Uterine smooth muscle cell (primary cell): ENCODE results near the gene ZSCAN21. TPM values are rescaled to one million over a fixed set of nuclear protein-coding genes. Genes with fewer than 3 reads are reported as not detected.

Source experiments
- total RNA-seq: library from RNA; depleted of rRNA; stranded (reverse); fragments of >200 nt; gene quantifications from 2 replicates; pipeline ENCODE4 v1.2.3, GENCODE V29; 2014

Gene ZSCAN21
- total RNA-seq = 9.5 and 13.1 TPM in 2 replicates

DNA sequence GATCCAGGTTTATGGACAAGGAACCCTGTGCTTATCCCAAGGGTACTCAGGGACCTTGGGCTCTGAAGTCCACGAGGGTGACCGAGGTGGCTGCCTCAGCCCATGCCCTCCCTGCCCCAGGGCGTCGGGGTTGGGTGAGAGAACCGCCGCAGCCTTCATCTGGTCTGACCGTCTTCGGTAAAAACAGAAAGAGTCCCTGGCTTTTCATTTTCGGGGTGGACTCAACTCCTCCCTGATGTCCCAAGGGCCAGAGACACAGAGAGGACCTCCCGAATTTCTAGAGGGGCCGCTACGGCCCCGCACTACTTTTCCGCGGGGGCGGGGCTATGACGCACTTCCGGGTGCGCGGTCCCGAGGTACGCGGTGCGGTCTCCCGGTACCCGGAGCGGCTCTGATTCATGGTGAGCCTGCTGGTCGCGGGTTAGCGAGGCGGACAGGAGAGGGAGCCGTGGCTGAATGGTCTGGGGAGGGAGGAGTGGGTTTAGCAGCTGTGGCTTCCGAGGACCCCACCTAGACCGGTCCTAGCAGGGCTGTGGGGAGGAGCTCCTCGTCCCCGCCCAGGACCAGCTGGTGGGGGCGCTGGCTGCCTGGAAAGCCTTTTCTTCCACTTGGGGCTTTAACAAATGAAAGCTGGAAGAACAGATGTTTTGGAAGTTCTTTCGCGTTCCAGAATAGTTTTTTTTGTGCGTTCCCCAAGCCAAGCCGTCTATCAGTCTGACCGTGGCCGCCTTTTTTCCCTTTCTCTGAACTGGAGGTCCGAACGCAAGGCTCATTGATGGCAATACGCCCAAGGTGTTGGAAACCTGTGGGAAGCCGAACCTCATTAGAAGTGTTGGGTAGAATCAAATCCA is at the start of gene ZSCAN21:
Gene ZSCAN21 (plus strand): TSS at position 334 of the 851 bp plus-strand sequence. CDS start 7,233 bp downstream, outside the sequence.

DNA sequence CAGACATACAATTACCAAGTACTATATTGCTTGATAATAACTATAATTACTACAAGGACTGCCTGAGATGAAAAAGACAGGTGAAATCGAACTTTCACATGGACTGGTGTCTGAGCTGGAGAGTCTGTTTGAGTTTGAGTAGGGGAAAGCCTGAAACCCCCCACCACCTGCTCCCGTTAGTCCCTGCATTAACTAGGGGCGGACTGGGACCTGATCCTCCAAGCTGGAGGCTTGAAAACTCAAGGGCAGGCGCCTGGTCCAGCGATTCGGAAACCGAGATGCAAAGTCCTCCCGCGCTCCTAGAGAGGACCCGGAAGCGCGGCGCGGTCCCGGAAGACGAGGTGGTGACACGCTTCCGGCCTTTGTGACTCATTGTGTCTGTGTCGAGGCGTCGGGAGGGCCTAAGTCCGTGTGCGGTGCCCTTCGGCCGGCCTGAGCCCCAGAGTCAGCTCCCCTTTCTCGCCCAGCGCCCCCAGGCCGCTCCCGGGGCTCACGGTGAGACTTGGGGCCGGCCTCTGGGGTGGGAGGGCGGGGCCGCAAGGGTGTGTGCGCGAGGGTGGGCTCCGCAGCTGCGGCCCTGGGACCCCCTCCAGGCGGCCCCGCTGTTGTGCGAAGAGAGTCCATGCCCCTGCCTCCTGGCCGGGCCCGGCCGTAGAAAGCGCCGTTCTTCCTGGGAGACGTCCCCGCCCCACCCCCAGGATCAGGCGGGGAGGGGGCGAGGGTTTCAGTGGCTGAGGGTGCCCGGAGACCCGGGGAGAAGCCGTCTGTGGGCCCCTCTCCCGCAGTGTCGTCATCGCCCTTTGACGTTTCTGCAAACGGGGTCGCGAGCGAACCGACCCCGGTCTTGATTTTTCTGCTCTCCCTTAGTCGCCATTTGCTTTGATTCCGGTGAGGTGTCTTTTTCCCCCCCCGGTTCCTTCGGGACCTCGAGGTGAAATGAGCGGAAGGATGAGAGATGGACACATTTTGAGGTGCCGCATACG is 34.1 kb upstream of the ZSCAN21 start, which contains the start of gene ZKSCAN1:
Gene ZKSCAN1 (plus strand): TSS at position 365 of the 983 bp plus-strand sequence. CDS start 7,911 bp downstream, outside the sequence.

DNA sequence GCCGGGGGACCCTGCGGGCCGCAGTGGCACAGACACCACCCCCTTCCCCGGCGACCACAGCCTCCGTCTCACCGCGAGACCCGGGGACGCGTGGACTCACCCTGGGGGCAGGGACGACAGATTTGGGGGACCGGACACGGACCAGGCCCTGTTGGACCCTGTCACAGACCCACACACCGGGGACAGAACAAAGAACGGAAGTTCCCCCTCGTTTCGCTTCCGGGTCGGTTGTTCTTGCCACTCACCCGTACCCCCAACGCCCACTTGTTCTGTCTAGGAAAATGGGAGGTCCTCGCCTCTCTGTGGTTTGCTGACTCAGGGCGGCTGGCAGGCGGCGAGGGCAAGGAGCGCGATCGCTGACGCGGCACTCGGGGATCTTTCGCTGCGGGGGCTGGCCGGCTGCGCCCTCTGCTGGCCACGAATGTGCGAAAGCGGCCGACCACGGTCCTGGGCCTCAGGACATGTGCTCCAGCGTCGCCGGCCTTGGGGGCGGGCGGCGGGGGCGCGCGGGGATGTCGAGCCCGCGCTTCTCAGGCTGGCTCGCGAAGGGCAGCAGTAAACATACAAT is 32.0 kb downstream of the ZSCAN21 start, which contains the start of gene ZNF3:
Gene ZNF3 (minus strand): TSS at position 189 of the 568 bp plus-strand sequence. CDS start 4,366 bp downstream, outside the sequence.

DNA sequence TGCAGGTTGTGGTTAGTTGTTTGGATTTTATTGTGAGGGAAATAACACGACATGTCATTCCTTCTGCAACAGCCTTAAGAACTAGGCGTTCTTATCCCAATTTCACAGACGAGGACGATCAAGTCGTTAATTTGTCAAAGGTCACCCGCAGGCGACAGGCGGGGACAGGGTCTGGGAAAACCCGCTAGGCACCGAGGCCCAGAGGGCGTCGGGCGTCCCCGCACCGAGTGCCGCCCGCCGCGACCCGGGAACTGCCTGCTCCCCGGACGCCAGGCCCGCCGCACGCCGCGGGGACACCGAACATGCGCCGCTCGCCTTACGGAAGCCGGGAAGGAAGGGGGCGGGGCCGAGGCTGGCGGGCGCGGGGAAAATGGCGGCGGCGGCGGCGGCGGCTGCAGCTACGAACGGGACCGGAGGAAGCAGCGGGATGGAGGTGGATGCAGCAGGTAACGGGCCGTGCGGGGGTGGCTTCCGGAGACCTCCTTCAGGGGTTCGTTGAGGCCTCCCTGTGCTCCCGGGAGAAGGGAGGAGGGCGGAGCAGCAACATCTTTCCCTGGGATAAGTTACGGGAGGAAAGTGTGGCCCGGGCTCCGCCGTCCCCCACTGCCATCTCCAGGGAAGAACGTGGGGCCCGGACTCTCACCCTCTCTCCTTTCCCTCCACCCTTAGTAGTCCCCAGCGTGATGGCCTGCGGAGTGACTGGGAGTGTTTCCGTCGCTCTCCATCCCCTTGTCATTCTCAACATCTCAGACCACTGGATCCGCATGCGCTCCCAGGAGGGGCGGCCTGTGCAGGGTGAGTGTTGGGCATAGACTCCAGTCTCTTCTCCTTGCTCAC is 39.3 kb downstream of the ZSCAN21 start, which contains the start of gene COPS6:
Gene COPS6 (plus strand): TSS at position 349 of the 837 bp plus-strand sequence. CDS start 22 bp downstream, at position 371.

DNA sequence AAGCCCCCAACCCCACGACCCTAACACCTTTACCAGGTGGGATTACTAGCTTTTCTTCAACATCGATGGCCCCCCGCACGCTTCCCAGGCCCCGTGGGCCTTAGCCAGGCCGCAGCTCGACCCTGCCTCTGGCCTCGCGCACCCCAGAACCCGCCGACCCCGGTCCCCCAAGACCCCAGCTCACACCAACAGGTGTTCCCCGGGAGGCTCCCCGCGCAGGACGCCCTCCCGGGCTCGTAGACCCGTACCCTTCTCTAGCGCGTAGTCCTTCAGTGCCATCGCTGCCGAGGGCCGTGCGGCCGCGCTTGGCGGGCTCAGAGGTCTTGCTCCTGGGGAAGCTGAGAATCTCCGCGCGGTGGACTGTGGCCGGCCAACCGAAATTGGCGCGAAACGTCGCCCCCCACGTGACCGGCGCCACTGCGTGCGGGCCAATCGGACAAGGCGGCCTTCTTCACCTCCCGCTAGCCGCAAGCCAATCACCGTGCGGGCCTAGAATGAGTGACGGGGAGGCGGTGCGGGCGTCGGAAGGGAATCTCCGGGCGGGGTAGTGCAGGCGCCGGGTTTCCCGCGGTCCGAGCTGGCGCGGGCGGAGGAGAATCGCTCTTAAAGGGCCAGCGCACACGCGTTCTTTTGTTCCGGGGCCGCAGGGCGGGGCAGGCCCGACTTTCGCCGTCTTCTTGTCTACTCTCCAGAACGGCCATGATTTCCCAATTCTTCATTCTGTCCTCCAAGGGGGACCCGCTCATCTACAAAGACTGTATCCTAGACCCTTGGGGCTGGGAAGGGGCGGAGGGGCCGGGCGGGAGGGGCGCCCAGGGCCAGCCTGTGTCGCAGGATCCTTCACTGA is 51.7 kb downstream of the ZSCAN21 start, which contains the start of the genes AP4M1 and MCM7:
Gene AP4M1 (plus strand): TSS at position 628 of the 847 bp plus-strand sequence. CDS start 72 bp downstream, at position 700.
Gene MCM7 (minus strand): TSS at position 382 of the 847 bp plus-strand sequence. CDS start 103 bp downstream, at position 279.

Other genes with a start within 250 kb of the ZSCAN21 start
- not detected in 2 replicates for gene CYP3A43, start 221.8 kb upstream of the ZSCAN21 start, total RNA-seq
- gene OR2AE1, start 172.7 kb upstream of the ZSCAN21 start, total RNA-seq = 0.11 and 0.12 TPM in 2 replicates
- gene TRIM4, start 130.2 kb upstream of the ZSCAN21 start, total RNA-seq = 21.7 and 30.6 TPM in 2 replicates
- gene GJC3, start 120.2 kb upstream of the ZSCAN21 start, total RNA-seq = not detected in 2 replicates
- gene AZGP1, start 73.7 kb upstream of the ZSCAN21 start, total RNA-seq = 0.33 TPM in 1 of 2 replicates, not detected in the other
- gene ZKSCAN1, start 34.2 kb upstream of the ZSCAN21 start, total RNA-seq = 33.1 and 44.9 TPM in 2 replicates
- 23.4 and 24.0 TPM in 2 replicates for gene ZNF3, start 31.9 kb downstream of the ZSCAN21 start, total RNA-seq
- gene COPS6, start 39.2 kb downstream of the ZSCAN21 start, total RNA-seq = 96.1 and 167 TPM in 2 replicates
- gene MCM7, start 51.6 kb downstream of the ZSCAN21 start, total RNA-seq = 56.1 and 266 TPM in 2 replicates
- gene AP4M1, start 51.9 kb downstream of the ZSCAN21 start, total RNA-seq = 22.5 and 29.1 TPM in 2 replicates
- gene TAF6, start 69.6 kb downstream of the ZSCAN21 start, total RNA-seq = 59.6 and 61.4 TPM in 2 replicates
- gene CNPY4, start 69.9 kb downstream of the ZSCAN21 start, total RNA-seq = 28.4 and 36.7 TPM in 2 replicates
- gene MBLAC1, start 77.2 kb downstream of the ZSCAN21 start, total RNA-seq = 2.6 and 3.1 TPM in 2 replicates
- gene LAMTOR4, start 99.1 kb downstream of the ZSCAN21 start, total RNA-seq = 80.3 and 91.4 TPM in 2 replicates
- gene TRAPPC14, start 108.9 kb downstream of the ZSCAN21 start, total RNA-seq = 6.6 and 10.9 TPM in 2 replicates
- 0.55 and 1.6 TPM in 2 replicates for gene GAL3ST4, start 118.8 kb downstream of the ZSCAN21 start, total RNA-seq
- gene GPC2, start 127.6 kb downstream of the ZSCAN21 start, total RNA-seq = 1.2 and 2.2 TPM in 2 replicates
- 0.62 and 1.00 TPM in 2 replicates for gene STAG3, start 128.1 kb downstream of the ZSCAN21 start, total RNA-seq
- gene PVRIG, start 170.2 kb downstream of the ZSCAN21 start, total RNA-seq = not detected in 2 replicates